IPS DF 6.9 (cell line): Measurements from ENCODE around the gene ZBTB18.

Experiments
- DNase-seq: peaks from one replicate; pipeline ENCODE4 v3.0.0-alpha.2; 2013; ENCODE audit warnings: low read depth, low spot score
- H3K27ac ChIP-seq: one replicate; pipeline ENCODE4 v1.5.1; 2013; ENCODE audit warnings: low read length, control low read depth
- H3K27me3 ChIP-seq: 2 replicates; pipeline ENCODE4 v1.6.1; 2013; ENCODE audit warnings: mild to moderate bottlenecking, low read length; ENCODE audit not compliant: control insufficient read depth, insufficient read depth
- H3K36me3 ChIP-seq: 2 replicates; pipeline ENCODE4 v1.6.1; 2013; ENCODE audit warnings: low read length; ENCODE audit not compliant: control insufficient read depth, insufficient read depth
- H3K4me1 ChIP-seq: 2 replicates; pipeline ENCODE4 v1.6.1; 2013; ENCODE audit warnings: low read length; ENCODE audit not compliant: control insufficient read depth, insufficient read depth
- H3K4me3 ChIP-seq: 2 replicates; pipeline ENCODE4 v1.5.1; 2013; ENCODE audit warnings: mild to moderate bottlenecking, low read length
- H3K9me3 ChIP-seq: 2 replicates; pipeline ENCODE4 v1.6.1; 2013; ENCODE audit warnings: low read length, inconsistent platforms; ENCODE audit not compliant: control insufficient read depth, insufficient read depth
- WGBS: extraction: QIAGEN DNeasy Blood & Tissue Kit; methylation state at CpG from one replicate; pipeline ENCODE4 v1.1.7; 2013; ENCODE audit warnings: mixed read lengths, missing lambda C conversion rate; ENCODE audit not compliant: insufficient read length, insufficient coverage; 5-methylcytosine and 5-hydroxymethylcytosine counted together

Gene ZBTB18

DNA sequence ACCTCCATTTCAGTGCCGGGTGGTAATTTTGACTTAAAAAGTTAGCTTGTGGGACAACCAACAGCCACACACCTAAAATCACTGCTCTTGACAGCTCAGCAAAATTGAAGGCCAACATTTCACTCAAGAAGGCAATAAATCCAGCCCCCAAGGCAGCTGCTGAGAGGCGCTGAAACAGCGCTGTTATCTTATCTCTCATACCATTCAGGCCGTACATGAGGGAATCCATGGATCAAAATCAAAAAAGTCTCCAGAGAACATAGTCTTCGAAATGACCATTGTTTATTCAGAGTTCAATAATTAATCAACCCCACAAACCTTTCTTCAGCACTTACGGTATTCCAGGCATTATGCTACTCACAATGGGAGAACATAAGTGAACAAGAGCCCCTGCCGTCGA is 38.5 kb downstream of the ZBTB18 start:
- no peaks in the 10 kb centered on the region for H3K27me3 ChIP-seq
- no peak for DNase-seq
- WGBS, result no CpG with 5 or more reads among the region's 8 CpGs
- H3K9me3 ChIP-seq, result no peaks in the 10 kb centered on the region
- H3K4me1 ChIP-seq, result no peaks in the 10 kb centered on the region
- no peak overlapping the region for H3K27ac ChIP-seq
- no peak overlapping the region for H3K4me3 ChIP-seq
- H3K36me3 ChIP-seq, result no peaks in the 10 kb centered on the region

DNA sequence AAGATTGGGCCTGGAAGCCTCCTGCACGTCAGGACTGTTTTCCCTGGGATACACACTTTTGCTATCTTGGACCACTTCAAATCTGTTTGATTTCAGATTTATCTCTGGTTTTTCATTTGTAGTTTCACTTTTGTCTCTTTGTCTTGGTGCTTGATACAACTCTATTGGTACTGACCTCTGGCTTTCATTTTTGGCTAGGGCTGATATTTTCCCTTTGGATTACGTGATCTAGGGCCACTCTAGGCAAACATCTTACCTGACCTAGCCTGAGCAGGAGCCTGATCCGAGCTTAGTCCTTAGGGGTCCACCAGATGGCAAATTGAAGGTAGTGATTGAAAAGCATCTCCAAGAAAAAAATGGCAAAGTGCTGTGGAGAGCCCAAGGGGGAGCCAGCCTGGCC is 39.6 kb downstream of the ZBTB18 start:
- H3K9me3 ChIP-seq, result no peaks in the 10 kb centered on the region
- H3K4me3 ChIP-seq, result no peak overlapping the region
- no peak overlapping the region for H3K27ac ChIP-seq
- no peaks in the 10 kb centered on the region for H3K27me3 ChIP-seq
- no CpG with 5 or more reads among the region's 3 CpGs for WGBS
- no peaks in the 10 kb centered on the region for H3K36me3 ChIP-seq
- no peak for DNase-seq
- no peaks in the 10 kb centered on the region for H3K4me1 ChIP-seq

DNA sequence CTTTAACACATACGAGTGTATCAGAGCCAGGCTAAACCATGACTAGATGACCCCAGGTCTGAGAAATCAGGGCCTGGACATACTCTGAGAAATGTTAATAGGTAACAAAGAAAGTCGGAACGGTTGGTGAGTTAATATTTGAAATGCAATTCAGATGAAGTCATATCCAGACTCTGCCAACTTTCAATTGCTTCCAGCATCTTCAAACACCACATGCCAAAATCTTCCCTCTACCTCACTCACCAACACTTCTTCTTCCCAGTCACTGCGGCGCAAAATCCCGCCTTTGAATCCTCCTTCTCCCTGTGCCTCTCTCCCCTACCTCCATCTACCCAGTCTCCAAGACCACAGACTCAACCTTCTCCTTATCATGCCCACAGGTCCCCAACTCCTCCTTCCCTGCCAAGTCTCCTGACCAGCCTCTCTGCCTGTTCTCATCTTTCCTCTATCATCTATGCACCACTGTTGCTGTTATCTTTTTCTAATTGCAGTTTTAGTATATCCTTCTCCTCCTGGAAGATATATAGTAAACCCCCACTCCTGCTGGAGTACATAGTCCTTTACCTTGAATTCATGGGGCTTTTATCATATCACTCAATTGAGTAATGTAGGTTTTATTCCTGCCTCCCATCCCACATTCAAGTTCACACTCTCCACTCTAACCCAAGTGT is 41.3 kb downstream of the ZBTB18 start:
- 100% methylated on average over 3 of the region's 6 CpGs for WGBS
- no peak overlapping the region for H3K4me3 ChIP-seq

DNA sequence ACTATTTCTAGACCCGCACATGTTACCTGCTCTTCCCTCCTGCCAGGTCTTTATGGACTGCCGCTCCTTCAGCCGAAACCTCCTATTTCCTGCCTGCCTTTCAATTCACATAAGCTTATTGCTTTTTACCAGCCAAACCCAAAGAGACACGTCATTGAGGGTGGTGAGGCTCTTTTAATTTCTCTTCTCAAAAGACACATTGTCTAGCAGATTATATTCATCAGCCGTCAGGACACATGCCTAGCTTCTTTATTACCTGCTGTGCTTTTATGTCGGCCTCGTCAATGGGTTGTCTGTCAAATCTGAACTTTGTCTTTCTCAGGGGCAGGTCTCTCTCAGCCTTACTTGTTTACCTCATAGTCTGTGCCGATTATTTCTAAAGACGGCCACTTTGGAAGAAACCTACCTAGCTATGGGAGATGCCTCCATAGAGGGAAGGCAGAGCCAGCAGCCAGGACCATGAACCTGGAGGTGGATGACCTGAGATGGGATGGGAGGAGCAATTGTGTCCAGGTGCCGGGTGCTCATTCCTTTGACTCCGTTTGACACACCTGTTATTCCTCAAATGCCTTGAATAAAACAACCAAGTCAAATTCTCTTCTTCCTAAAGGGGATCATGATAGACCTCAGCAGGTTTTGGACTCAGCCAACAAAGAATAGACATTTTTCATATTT is 42.0 kb downstream of the ZBTB18 start:
- no peaks in the 10 kb centered on the region for H3K4me1 ChIP-seq
- WGBS, result no CpG with 5 or more reads among the region's 11 CpGs
- H3K27me3 ChIP-seq, result no peaks in the 10 kb centered on the region
- H3K9me3 ChIP-seq, result no peaks in the 10 kb centered on the region
- H3K27ac ChIP-seq, result no peak overlapping the region
- H3K4me3 ChIP-seq, result no peak overlapping the region
- DNase-seq, result no peak
- no peaks in the 10 kb centered on the region for H3K36me3 ChIP-seq

More for the DNA sequence above, 41.3 kb downstream of the ZBTB18 start:
- Histone ChIP-seq H3K27me3 (no peaks in the 10 kb centered on the region), H3K36me3 (no peaks in the 10 kb centered on the region), H3K4me1 (no peaks in the 10 kb centered on the region), H3K27ac (no peak overlapping the region), H3K9me3 (no peaks in the 10 kb centered on the region)
- DNase-seq, result no peak

DNA sequence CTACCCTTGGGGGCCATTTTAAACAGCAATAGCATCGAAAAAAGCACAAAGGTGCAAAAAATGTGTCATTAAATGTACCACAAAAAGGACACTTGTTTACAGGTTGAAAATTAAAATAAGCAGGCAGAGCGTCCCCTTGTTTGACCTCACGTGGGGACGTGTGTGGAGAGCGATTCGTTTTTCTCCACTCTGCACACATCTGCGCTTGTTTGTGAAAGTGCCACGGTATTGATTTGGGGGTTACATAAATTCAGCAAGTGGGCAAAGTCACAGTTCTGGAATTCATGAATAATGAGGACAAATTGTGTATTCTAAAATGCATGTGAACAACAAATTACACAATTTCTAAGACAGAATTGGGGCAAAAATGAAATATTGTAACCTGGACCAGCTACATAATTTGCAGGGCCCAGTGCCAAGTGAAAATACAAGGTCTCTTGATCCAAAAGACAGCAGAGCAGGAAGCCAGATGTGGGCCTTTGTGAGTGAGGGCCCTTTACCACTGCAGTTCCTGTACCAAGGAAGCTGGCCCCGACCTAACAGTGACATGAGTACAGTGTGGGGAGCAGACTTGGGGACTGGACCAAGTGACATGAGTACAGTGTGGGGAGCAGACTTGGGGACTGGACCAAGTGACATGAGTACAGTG is 43.9 kb downstream of the ZBTB18 start:
- no CpG with 5 or more reads among the region's 9 CpGs for WGBS
- no peak for DNase-seq
- no peaks in the 10 kb centered on the region for H3K27me3 ChIP-seq
- H3K36me3 ChIP-seq, result no peaks in the 10 kb centered on the region
- H3K4me3 ChIP-seq, result no peak overlapping the region
- no peaks in the 10 kb centered on the region for H3K9me3 ChIP-seq
- no peaks in the 10 kb centered on the region for H3K4me1 ChIP-seq
- no peak overlapping the region for H3K27ac ChIP-seq

DNA sequence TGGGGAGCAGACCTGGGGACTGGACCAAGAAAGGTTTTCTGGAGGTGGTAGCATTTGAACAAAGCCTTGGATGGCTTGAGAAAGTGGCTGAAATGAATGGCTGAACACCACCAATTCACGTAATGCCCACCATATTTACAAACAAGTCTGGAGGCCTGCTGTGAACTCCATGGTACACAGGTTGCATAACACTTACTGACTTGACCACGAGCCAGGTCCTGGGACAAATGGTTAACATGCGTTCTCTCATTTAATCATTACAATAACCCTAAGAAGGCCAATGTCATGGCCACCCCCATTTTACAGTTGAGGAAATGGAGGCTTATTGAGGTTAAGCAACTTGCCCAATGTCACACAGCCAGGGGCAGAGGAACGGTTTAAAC is 44.4 kb downstream of the ZBTB18 start:
- no CpG with 5 or more reads among the region's 4 CpGs for WGBS

DNA sequence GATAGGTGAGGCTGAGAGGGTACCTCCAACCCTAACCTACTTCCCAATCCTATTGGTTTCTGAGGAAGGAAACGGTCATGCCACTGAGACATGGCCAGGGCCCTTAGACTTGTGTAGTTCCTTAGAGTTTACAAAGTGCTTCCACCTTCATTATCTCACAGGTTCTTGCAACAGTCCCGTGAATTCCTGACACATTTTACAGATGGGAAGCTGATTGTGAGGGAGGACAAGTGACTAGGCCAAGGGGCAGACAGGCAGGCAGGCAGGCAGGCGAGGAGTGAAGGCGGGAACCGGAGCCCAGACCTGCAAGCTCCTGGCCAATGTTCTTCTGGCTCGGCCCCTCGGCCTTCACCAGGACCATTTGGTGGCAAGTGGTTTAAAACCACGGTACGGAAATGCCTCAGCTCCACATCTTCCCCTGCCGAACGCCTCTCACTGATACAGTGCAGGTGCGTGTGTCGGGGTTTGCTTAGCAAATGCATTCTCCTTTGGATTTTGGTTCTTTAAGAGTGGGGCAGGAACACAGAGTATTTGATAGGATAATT is 45.1 kb downstream of the ZBTB18 start:
- H3K4me1 ChIP-seq, result no peaks in the 10 kb centered on the region
- no CpG with 5 or more reads among the region's 13 CpGs for WGBS
- no peak for DNase-seq
- no peaks in the 10 kb centered on the region for H3K36me3 ChIP-seq
- H3K9me3 ChIP-seq, result no peaks in the 10 kb centered on the region
- H3K27me3 ChIP-seq, result no peaks in the 10 kb centered on the region
- no peak overlapping the region for H3K4me3 ChIP-seq
- H3K27ac ChIP-seq, result no peak overlapping the region

More for the DNA sequence above, 44.4 kb downstream of the ZBTB18 start:
- Histone ChIP-seq H3K4me3 (no peak overlapping the region), H3K9me3 (no peaks in the 10 kb centered on the region), H3K27ac (no peak overlapping the region), H3K4me1 (no peaks in the 10 kb centered on the region), H3K36me3 (no peaks in the 10 kb centered on the region), H3K27me3 (no peaks in the 10 kb centered on the region)
- no peak for DNase-seq

DNA sequence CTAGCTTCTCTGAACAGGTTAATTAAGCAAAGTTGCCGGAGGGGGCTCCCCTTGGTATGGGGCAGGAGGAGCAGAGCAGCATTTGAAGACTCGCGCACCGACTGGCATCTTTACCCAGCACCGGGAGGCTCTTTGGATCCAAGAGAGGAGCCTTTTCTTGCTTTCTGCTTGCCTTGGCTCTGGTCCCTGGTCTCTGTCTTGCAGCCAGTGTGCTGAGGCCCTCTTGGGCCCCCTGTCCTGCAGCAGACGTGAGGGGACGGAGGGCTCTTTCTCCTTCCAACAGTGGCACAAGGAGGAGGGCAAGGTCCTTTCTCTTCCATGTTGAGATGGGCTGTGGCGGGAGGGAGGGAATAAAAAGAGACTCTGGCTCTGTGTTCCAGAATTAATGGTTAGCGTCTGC is 45.6 kb downstream of the ZBTB18 start:
- no peaks in the 10 kb centered on the region for H3K4me1 ChIP-seq
- WGBS, result no CpG with 5 or more reads among the region's 9 CpGs
- no peaks in the 10 kb centered on the region for H3K9me3 ChIP-seq
- no peaks in the 10 kb centered on the region for H3K27me3 ChIP-seq
- no peaks in the 10 kb centered on the region for H3K36me3 ChIP-seq
- H3K27ac ChIP-seq, result no peak overlapping the region
- DNase-seq, result no peak
- no peak overlapping the region for H3K4me3 ChIP-seq

DNA sequence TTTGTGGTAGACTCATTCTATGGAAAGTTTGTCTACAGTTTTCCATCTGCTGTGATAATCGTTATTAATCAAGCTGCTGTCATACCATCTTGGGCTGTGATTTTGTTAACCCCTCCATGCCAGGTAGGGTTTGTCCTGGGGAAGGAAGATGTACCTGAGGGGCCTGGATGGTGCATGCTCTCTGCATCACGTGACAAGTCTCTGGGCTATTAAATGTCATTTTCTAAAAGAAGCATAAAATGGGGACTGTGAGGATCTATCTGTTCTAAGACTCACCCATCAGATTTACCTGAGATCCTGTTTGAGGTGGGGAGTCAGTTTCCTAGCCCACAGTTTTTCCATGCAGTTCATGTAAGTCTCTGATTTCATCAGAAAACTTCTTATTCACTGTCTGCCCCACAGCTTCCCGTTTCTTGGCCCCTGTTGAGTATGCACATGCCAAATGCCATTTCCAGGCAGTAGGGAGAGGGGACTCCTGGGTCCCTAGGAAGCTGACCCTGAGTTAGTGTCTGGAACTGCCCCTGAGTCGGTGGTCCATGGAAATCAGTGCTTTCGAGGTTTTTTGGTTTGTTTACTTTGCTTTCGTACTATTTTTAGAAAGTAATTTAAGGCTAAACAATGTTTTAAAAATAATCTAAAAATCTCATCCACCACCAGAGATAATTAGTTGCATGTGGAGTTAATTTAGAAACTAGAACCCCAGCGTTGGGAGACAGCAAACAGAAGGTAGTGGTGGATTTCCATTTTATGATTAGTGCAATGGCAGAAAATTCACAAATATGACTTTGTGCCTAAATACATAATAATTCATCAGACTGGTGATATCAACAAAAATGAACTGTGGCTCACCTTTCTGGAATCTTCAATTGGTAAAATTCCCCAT is 46.7 kb downstream of the ZBTB18 start:
- H3K36me3 ChIP-seq, result no peaks in the 10 kb centered on the region
- no peaks in the 10 kb centered on the region for H3K4me1 ChIP-seq
- no peaks in the 10 kb centered on the region for H3K9me3 ChIP-seq
- DNase-seq, result no peak
- H3K27me3 ChIP-seq, result no peaks in the 10 kb centered on the region
- WGBS, result no CpG with 5 or more reads among the region's 7 CpGs
- H3K27ac ChIP-seq, result no peak overlapping the region
- H3K4me3 ChIP-seq, result no peak overlapping the region
